CD4-positive, alpha-beta T cell (primary cell): Measurements from ENCODE around the gene MYO18A. TPM values are rescaled to one million over a fixed set of nuclear protein-coding genes. Genes with fewer than 3 reads are reported as not detected.
A peak's percentile ranks its signal among the peaks of the same experiment; 100 is the strongest.

Source experiments
- ATAC-seq: fragments of 200-7000 bp; cut with Tn5 transposase; one replicate; pipeline ENCODE4 v1.10.0; 2022; ENCODE audit warnings: mild to moderate bottlenecking; ENCODE audit not compliant: poor library complexity
- CTCF ChIA-PET: fragments of 350-600 bp; sonication (Branson Sonifier 250); formaldehyde crosslinking; loops from one replicate; lab custom pipeline; 2021; ENCODE audit warnings: antibody characterized with exemption, inconsistent platforms; lab: Charles Lee
- POLR2A ChIA-PET: fragments of 350-600 bp; sonication (Branson Sonifier 250); formaldehyde crosslinking; loops from one replicate; lab custom pipeline; 2021; ENCODE audit warnings: antibody characterized with exemption, inconsistent platforms; lab: Charles Lee
- DNase-seq, 14 experiments: peaks; one replicate each; pipeline ENCODE4 v3.0.0-alpha.2; 2013 to 2020; ENCODE audit warnings: mixed read lengths in 2 of 14
- H3K27ac ChIP-seq, 2 donors: one replicate each; pipeline versions ENCODE4 v1.5.1 to v1.7.0; 2013; ENCODE audit warnings: low read length in 2 of 2, low read depth in 1 of 2, mild to moderate bottlenecking in 1 of 2
- H3K27me3 ChIP-seq, 2 experiments: 1 replicate in 1 of 2; 2 replicates in 1 of 2; pipeline versions ENCODE4 v1.6.1 to v1.7.0; 2013; ENCODE audit warnings: low read length in 2 of 2, control low read depth in 1 of 2, mild to moderate bottlenecking in 1 of 2, moderate library complexity in 1 of 2; ENCODE audit not compliant: insufficient read depth in 2 of 2, control insufficient read depth in 1 of 2
- H3K36me3 ChIP-seq: one replicate; pipeline ENCODE4 v1.6.1; 2013; ENCODE audit warnings: low read length, control low read depth; ENCODE audit not compliant: insufficient read depth
- H3K4me1 ChIP-seq: one replicate; pipeline ENCODE4 v1.6.1; 2013; ENCODE audit warnings: low read length, control low read depth; ENCODE audit not compliant: insufficient read depth
- H3K4me3 ChIP-seq: one replicate; pipeline ENCODE4 v1.5.1; 2013; ENCODE audit warnings: mild to moderate bottlenecking, low read length, moderate library complexity
- H3K9me3 ChIP-seq, 2 experiments: 1 replicate in 1 of 2; 2 replicates in 1 of 2; pipeline versions ENCODE4 v1.6.1 to v1.7.0; 2013; ENCODE audit warnings: low read length in 2 of 2, mild to moderate bottlenecking in 2 of 2, control low read depth in 1 of 2, moderate library complexity in 1 of 2; ENCODE audit not compliant: control insufficient read depth in 1 of 2, insufficient read depth in 1 of 2
- H3K27ac Mint-ChIP-seq: one replicate; pipeline ENCODE4 v1.8.0; 2020; ENCODE audit warnings: mixed read lengths
- H3K27me3 Mint-ChIP-seq: one replicate; pipeline ENCODE4 v1.8.0; 2021; ENCODE audit warnings: mixed read lengths
- H3K36me3 Mint-ChIP-seq: one replicate; pipeline ENCODE4 v1.8.0; 2021; ENCODE audit warnings: low read depth, mixed read lengths
- H3K4me1 Mint-ChIP-seq: one replicate; pipeline ENCODE4 v1.8.0; 2021; ENCODE audit warnings: low read depth, mixed read lengths
- H3K4me3 Mint-ChIP-seq: one replicate; pipeline ENCODE4 v1.8.0; 2020; ENCODE audit warnings: mild to moderate bottlenecking, mixed read lengths
- H3K9me3 Mint-ChIP-seq: one replicate; pipeline ENCODE4 v1.8.0; 2020; ENCODE audit warnings: mixed read lengths
- intact Hi-C, 2 experiments: fragments of 100-400 bp; cut with DNase I in 1 of 2; cut with micrococcal nuclease in 1 of 2; formaldehyde crosslinking; loops; one replicate each; pipeline versions ENCODE4 v1.15.1 to v1.9.0; 2023 to 2025; cut with DNase I, micrococcal nuclease
- total RNA-seq, 174 experiments: library from RNA in 2 of 174; stranded (reverse) in 2 of 174; gene quantifications; one replicate each; pipeline ENCODE4 v1.2.3 and lab custom pipeline; 2021 to 2026
- TF ChIP-seq, protein P1 (sequence below): fragments of 200-600 bp; IDR thresholded peaks from one replicate; pipeline ENCODE4 v1.8.0; 2022; ENCODE audit warnings: antibody characterized with exemption, mild to moderate bottlenecking

The MYO18A gene
- total RNA-seq, 2 experiments from 2014 or later: 87.0 to 90.1 TPM

DNA sequence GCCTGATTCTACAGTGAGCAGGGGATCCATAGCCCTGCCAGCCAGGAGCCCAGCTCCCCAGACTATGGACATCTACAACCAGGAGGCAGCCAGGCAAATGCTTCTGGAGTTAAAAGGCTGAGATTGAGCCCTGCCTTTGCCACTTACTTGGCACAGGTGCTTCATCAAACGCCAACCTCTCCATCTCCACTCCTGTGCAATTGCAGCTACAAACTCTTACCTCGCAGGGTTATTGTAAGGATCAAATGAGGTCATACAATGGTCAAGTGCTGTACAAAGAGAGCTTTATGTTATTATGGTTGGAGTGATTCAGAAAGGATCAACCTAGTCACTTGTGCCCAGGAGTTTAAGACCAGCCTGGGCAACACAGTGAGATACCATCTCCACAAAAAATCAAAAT is 9.8 kb upstream of the MYO18A start:
- Histone ChIP-seq H3K36me3 (no peaks in the 10 kb centered on the region), H3K9me3 (no peaks in the 10 kb centered on the region), H3K4me3 (no peak overlapping the region), H3K27me3 (peaks cover 2 to 5% of the 10 kb centered on the region in 2 experiments), H3K4me1 (no peaks in the 10 kb centered on the region), H3K27ac (no peak overlapping the region)
- ChIA-PET CTCF (no interaction called here), POLR2A (no interaction called here)
- no peaks in the 10 kb centered on the region for H3K4me1 Mint-ChIP-seq
- H3K4me3 Mint-ChIP-seq: no peak overlapping the region
- no peaks in the 10 kb centered on the region for H3K9me3 Mint-ChIP-seq
- intact Hi-C loops: no loop called here
- no peak overlapping the region for H3K27ac Mint-ChIP-seq
- TF ChIP-seq, protein P1, sequence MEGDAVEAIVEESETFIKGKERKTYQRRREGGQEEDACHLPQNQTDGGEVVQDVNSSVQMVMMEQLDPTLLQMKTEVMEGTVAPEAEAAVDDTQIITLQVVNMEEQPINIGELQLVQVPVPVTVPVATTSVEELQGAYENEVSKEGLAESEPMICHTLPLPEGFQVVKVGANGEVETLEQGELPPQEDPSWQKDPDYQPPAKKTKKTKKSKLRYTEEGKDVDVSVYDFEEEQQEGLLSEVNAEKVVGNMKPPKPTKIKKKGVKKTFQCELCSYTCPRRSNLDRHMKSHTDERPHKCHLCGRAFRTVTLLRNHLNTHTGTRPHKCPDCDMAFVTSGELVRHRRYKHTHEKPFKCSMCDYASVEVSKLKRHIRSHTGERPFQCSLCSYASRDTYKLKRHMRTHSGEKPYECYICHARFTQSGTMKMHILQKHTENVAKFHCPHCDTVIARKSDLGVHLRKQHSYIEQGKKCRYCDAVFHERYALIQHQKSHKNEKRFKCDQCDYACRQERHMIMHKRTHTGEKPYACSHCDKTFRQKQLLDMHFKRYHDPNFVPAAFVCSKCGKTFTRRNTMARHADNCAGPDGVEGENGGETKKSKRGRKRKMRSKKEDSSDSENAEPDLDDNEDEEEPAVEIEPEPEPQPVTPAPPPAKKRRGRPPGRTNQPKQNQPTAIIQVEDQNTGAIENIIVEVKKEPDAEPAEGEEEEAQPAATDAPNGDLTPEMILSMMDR: no peak
- no peak for DNase-seq
- H3K27me3 Mint-ChIP-seq: peaks cover 10% of the 10 kb centered on the region
- H3K36me3 Mint-ChIP-seq: no peaks in the 10 kb centered on the region
- ATAC-seq: no peak

- Mint-ChIP-seq H3K4me1 (no peaks in the 10 kb centered on the region), H3K27ac (no peak overlapping the region), H3K27me3 (peaks cover 10% of the 10 kb centered on the region), H3K4me3 (no peak overlapping the region), H3K36me3 (no peaks in the 10 kb centered on the region), H3K9me3 (no peaks in the 10 kb centered on the region)
- Histone ChIP-seq H3K4me3 (no peak overlapping the region), H3K9me3 (no peaks in the 10 kb centered on the region), H3K4me1 (no peaks in the 10 kb centered on the region), H3K27ac (no peak overlapping the region), H3K36me3 (no peaks in the 10 kb centered on the region), H3K27me3 (peaks cover 2 to 5% of the 10 kb centered on the region in 2 experiments)
- ATAC-seq: no peak
- ChIA-PET CTCF (interaction anchor here (0.6 to 1.4 kb wide), 2 partner anchors 9 to 263 kb away, joined by 3 read pairs; partner anchors contain the start of gene MYO18A), POLR2A (no interaction called here)
- no peak for DNase-seq
- TF ChIP-seq, protein P1: no peak
- intact Hi-C loops: loop anchor here in 1 of 2 experiments (10.0 kb wide), 1 partner anchor 225 kb away; no protein-coding TSS in a partner anchor
These were observed 9.2 kb upstream of the MYO18A start for GRCh38 chr17:29189355-29189754.

DNA sequence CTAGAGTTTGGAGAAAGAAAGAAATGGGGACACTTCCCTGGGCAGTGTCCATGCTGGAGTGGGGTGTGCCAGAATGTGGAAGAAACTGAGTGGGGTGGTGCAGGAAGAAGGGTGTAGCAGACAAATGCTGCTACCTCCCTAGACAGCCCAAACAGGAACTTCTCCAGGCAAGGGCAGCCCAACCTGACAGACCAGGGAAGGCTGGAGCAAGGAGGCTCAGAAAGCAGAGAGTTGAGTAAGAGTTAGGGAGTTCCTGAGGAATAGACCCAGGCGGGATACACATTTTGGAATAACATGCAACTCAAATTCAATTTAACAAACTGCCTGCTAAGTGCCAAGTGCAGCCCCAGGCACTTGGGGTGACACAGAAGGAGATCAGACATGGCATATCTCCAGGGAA is 1.0 kb upstream of the MYO18A start:
- ChIA-PET POLR2A (no interaction called here), CTCF (interaction anchor here (1.5 to 9.7 kb wide), 6 partner anchors 18 to 65 kb away, joined by 3 to 216 read pairs (median 9); no protein-coding TSS in a partner anchor)
- ATAC-seq (no peak), DNase-seq (no peak)
- H3K27ac Mint-ChIP-seq: no peak overlapping the region
- Histone ChIP-seq H3K4me3 (no peak overlapping the region), H3K9me3 (no peaks in the 10 kb centered on the region), H3K36me3 (no peaks in the 10 kb centered on the region), H3K4me1 (peaks cover 38% of the 10 kb centered on the region), H3K27ac (no peak overlapping the region), H3K27me3 (no peaks in the 10 kb centered on the region)
- H3K4me1 Mint-ChIP-seq: peaks cover 30% of the 10 kb centered on the region
- intact Hi-C loops: loop anchor here in 1 of 2 experiments (10.0 kb wide), 1 partner anchor 216 kb away; no protein-coding TSS in a partner anchor
- H3K27me3 Mint-ChIP-seq: no peaks in the 10 kb centered on the region
- peak overlapping the region; percentile 36 for H3K4me3 Mint-ChIP-seq
- H3K9me3 Mint-ChIP-seq: no peaks in the 10 kb centered on the region
- H3K36me3 Mint-ChIP-seq: no peaks in the 10 kb centered on the region
- TF ChIP-seq, protein P1: no peak
